Measurements from ENCODE around the gene HNRNPH1. TPM values are rescaled to one million over a fixed set of nuclear protein-coding genes. Genes with fewer than 3 reads are reported as not detected.

HNRNPH1 gene
- total and polyA plus RNA-seq, 2 of the 8 experiments (the other 6 are each of a cell fraction or from before 2014, with no cell fraction given): 170 to 735 TPM

- no peaks in the 10 kb centered on the region for H3K9me3 ChIP-seq (ENCODE audit: insufficient read depth in 2 of 2, low read depth in 1 of 2, low read length in 1 of 2)
- no peak overlapping the region for H2BK15ac ChIP-seq (ENCODE audit: low read length)
- no peak overlapping the region for H3K4ac ChIP-seq (replicated peaks; ENCODE audit: insufficient read length, low read depth, low read length)
- FAIRE-seq: no peak
- H3K4me2 ChIP-seq (ENCODE audit: insufficient read depth in 1 of 2, low read depth in 2 of 2, low read length in 2 of 2): no peak overlapping the region
- DNase-seq (ENCODE audit: low read depth in 1 of 2, low spot score in 2 of 2): no peak
- WGBS, 2 experiments (ENCODE audit: extremely low coverage in 1 of 2, insufficient coverage in 1 of 2, insufficient read length in 1 of 2, insufficient replicate concordance in 2 of 2, low coverage in 1 of 2, low lambda C conversion rate in 2 of 2, missing lambda C conversion rate in 1 of 2): 92% methylated on average over 21 of the region's 21 CpGs; no CpG with 5 or more reads in 1 of the 2 experiments
- H3K79me2 ChIP-seq (ENCODE audit: control insufficient read depth in 1 of 2, insufficient read depth in 2 of 2, low read length in 2 of 2): no peaks in the 10 kb centered on the region
- no peak overlapping the region; the same call in 1 of the 2 replicates for H4K8ac ChIP-seq (ENCODE audit: extremely low read depth, insufficient read depth, low read length)
- peaks cover 25 to 72% (median 40%) of the 10 kb centered on the region in 4 experiments for H3K36me3 ChIP-seq (ENCODE audit: control insufficient read depth in 2 of 4, insufficient read depth in 4 of 4, low read length in 3 of 4)
- no peak overlapping the region for H4K5ac ChIP-seq (ENCODE audit: insufficient read length, low read depth, low read length)
- H3K27ac ChIP-seq (ENCODE audit: low read depth, low read length): no peak overlapping the region
- H3K79me1 ChIP-seq (ENCODE audit: low read depth, low read length): no peaks in the 10 kb centered on the region
- H4K20me1 ChIP-seq (replicated peaks in 1 of 2; ENCODE audit: control insufficient read depth in 1 of 2, insufficient read depth in 2 of 2, low read length in 2 of 2): peaks cover 9 to 22% of the 10 kb centered on the region in 2 experiments
- no peaks in the 10 kb centered on the region for H3K27me3 ChIP-seq (replicated peaks in 1 of 4; ENCODE audit: control insufficient read depth in 3 of 4, extremely low read depth in 1 of 4, insufficient read depth in 3 of 4, low read length in 3 of 4)
- ChIA-PET POLR2A (ENCODE audit: partially characterized antibody) (interaction anchor here (0.6 to 20.5 kb wide), 10 partner anchors 18 to 446 kb away, joined by 3 to 351 read pairs (median 4); partner anchors contain the start of gene SQSTM1), CTCF (ENCODE audit: partially characterized antibody) (interaction anchor here (0.5 to 4.9 kb wide), 12 partner anchors 10 to 80 kb away, joined by 3 to 19 read pairs (median 4); no protein-coding TSS in a partner anchor)
- H3K4me1 ChIP-seq (replicated peaks in 1 of 4; ENCODE audit: control insufficient read depth in 3 of 4, insufficient read depth in 4 of 4, low read length in 3 of 4): no peaks in the 10 kb centered on the region
- H2BK12ac ChIP-seq (ENCODE audit: low read depth, low read length): no peak overlapping the region
- H2BK5ac ChIP-seq (ENCODE audit: low read depth, low read length): no peak overlapping the region; the same call in 1 of the 2 replicates
- no peak overlapping the region for H2BK20ac ChIP-seq (ENCODE audit: low read length)
- no peak overlapping the region for H4K91ac ChIP-seq (replicated peaks; ENCODE audit: insufficient read length, low read length)
- no peaks in the 10 kb centered on the region for H3K23me2 ChIP-seq (ENCODE audit: low read depth, low read length)
- no peak overlapping the region for H3K4me3 ChIP-seq (ENCODE audit: extremely low read depth in 1 of 4, insufficient read depth in 2 of 4, low read depth in 3 of 4, low read length in 4 of 4)
- H2AK5ac ChIP-seq (ENCODE audit: low read depth, low read length): no peak overlapping the region
- H3K9ac ChIP-seq (replicated peaks in 1 of 4; ENCODE audit: extremely low read depth in 1 of 4, low read depth in 3 of 4, low read length in 3 of 4): no peak overlapping the region
- no peak overlapping the region for H3K56ac ChIP-seq (replicated peaks; ENCODE audit: insufficient read length, low read depth, low read length)
- no peak overlapping the region for H2AFZ ChIP-seq (ENCODE audit: low read length)
- H3K23ac ChIP-seq (ENCODE audit: insufficient read length): no peak overlapping the region
- no peak overlapping the region for H3K18ac ChIP-seq (ENCODE audit: extremely low read depth, low read length)
- H2BK120ac ChIP-seq (replicated peaks; ENCODE audit: low read depth, low read length): no peak overlapping the region
- H3K14ac ChIP-seq (ENCODE audit: insufficient read length): no peak overlapping the region
Observed at GRCh38 chr5:179606071-179606909, 17.2 kb downstream of the HNRNPH1 start.

Measured in H1 (cell line).